ENCODE results near the gene MALL.
"Not testable (repeated sequence)": the region's sequence is repeated elsewhere in the genome, so short reads cannot be mapped to it uniquely, and the experiment has no call there.

MALL gene

GRCh38 chr2:110121052-110121334 lies 5.4 kb upstream of the MALL start:
- Histone ChIP-seq H3K27ac (ENCODE audit: insufficient read depth, low read length, poor library complexity, severe bottlenecking) (no peak overlapping the region), H3K27me3 (replicated peaks; ENCODE audit: control insufficient read depth, insufficient read depth, low read length, poor library complexity, severe bottlenecking) (peaks cover 4% of the 10 kb centered on the region), H3K9me3 (ENCODE audit: control insufficient read depth, low read length) (no peaks in the 10 kb centered on the region), H3K4me3 (ENCODE audit: insufficient read depth, low read depth, low read length, poor library complexity, severe bottlenecking) (no peak overlapping the region), H3K4me1 (ENCODE audit: control insufficient read depth, insufficient read depth, low read length, poor library complexity, severe bottlenecking) (no peaks in the 10 kb centered on the region), H3K36me3 (ENCODE audit: control insufficient read depth, insufficient read depth, low read length) (no peaks in the 10 kb centered on the region)
- no peak for DNase-seq

- Histone ChIP-seq H3K4me3 (ENCODE audit: insufficient read depth, low read depth, low read length, poor library complexity, severe bottlenecking) (no peak overlapping the region), H3K27ac (ENCODE audit: insufficient read depth, low read length, poor library complexity, severe bottlenecking) (no peak overlapping the region), H3K9me3 (ENCODE audit: control insufficient read depth, low read length) (no peaks in the 10 kb centered on the region), H3K4me1 (ENCODE audit: control insufficient read depth, insufficient read depth, low read length, poor library complexity, severe bottlenecking) (no peaks in the 10 kb centered on the region), H3K36me3 (ENCODE audit: control insufficient read depth, insufficient read depth, low read length) (no peaks in the 10 kb centered on the region), H3K27me3 (replicated peaks; ENCODE audit: control insufficient read depth, insufficient read depth, low read length, poor library complexity, severe bottlenecking) (peaks cover 4% of the 10 kb centered on the region)
- DNase-seq = no peak
Measured at GRCh38 chr2:110120171-110121051, 4.8 kb upstream of the MALL start.

GRCh38 chr2:110116033-110116710 lies 550 bp upstream of the MALL start:
- Histone ChIP-seq H3K27ac (ENCODE audit: insufficient read depth, low read length, poor library complexity, severe bottlenecking) (no peak overlapping the region), H3K4me3 (ENCODE audit: insufficient read depth, low read depth, low read length, poor library complexity, severe bottlenecking) (no peak overlapping the region), H3K36me3 (ENCODE audit: control insufficient read depth, insufficient read depth, low read length) (no peaks in the 10 kb centered on the region), H3K27me3 (replicated peaks; ENCODE audit: control insufficient read depth, insufficient read depth, low read length, poor library complexity, severe bottlenecking) (peaks cover 4% of the 10 kb centered on the region), H3K9me3 (ENCODE audit: control insufficient read depth, low read length) (no peaks in the 10 kb centered on the region), H3K4me1 (ENCODE audit: control insufficient read depth, insufficient read depth, low read length, poor library complexity, severe bottlenecking) (no peaks in the 10 kb centered on the region)
- no peak for DNase-seq

- no peaks in the 10 kb centered on the region for H3K36me3 ChIP-seq (ENCODE audit: control insufficient read depth, insufficient read depth, low read length)
- no peak for DNase-seq
- H3K27me3 ChIP-seq (replicated peaks; ENCODE audit: control insufficient read depth, insufficient read depth, low read length, poor library complexity, severe bottlenecking) = peaks cover 4% of the 10 kb centered on the region
- no peaks in the 10 kb centered on the region for H3K9me3 ChIP-seq (ENCODE audit: control insufficient read depth, low read length)
- no peak overlapping the region for H3K4me3 ChIP-seq (ENCODE audit: insufficient read depth, low read depth, low read length, poor library complexity, severe bottlenecking)
- H3K27ac ChIP-seq (ENCODE audit: insufficient read depth, low read length, poor library complexity, severe bottlenecking) = no peak overlapping the region
- no peaks in the 10 kb centered on the region for H3K4me1 ChIP-seq (ENCODE audit: control insufficient read depth, insufficient read depth, low read length, poor library complexity, severe bottlenecking)
Measured at GRCh38 chr2:110114831-110115255, 779 bp downstream of the MALL start.

- Histone ChIP-seq H3K27ac (ENCODE audit: insufficient read depth, low read length, poor library complexity, severe bottlenecking) (no peak overlapping the region), H3K27me3 (replicated peaks; ENCODE audit: control insufficient read depth, insufficient read depth, low read length, poor library complexity, severe bottlenecking) (peaks cover 4% of the 10 kb centered on the region), H3K36me3 (ENCODE audit: control insufficient read depth, insufficient read depth, low read length) (no peaks in the 10 kb centered on the region), H3K9me3 (ENCODE audit: control insufficient read depth, low read length) (no peaks in the 10 kb centered on the region), H3K4me3 (ENCODE audit: insufficient read depth, low read depth, low read length, poor library complexity, severe bottlenecking) (no peak overlapping the region), H3K4me1 (ENCODE audit: control insufficient read depth, insufficient read depth, low read length, poor library complexity, severe bottlenecking) (no peaks in the 10 kb centered on the region)
- no peak for DNase-seq
Measured at GRCh38 chr2:110113961-110114591, 1.5 kb downstream of the MALL start.

GRCh38 chr2:110108291-110108690 lies 7.3 kb downstream of the MALL start:
- H3K27ac ChIP-seq (ENCODE audit: insufficient read depth, low read length, poor library complexity, severe bottlenecking) = not testable (repeated sequence)

GRCh38 chr2:110107092-110108079 lies 8.2 kb downstream of the MALL start:
- Histone ChIP-seq H3K27ac (ENCODE audit: insufficient read depth, low read length, poor library complexity, severe bottlenecking) (no peak overlapping the region), H3K4me3 (ENCODE audit: insufficient read depth, low read depth, low read length, poor library complexity, severe bottlenecking) (no peak overlapping the region), H3K4me1 (ENCODE audit: control insufficient read depth, insufficient read depth, low read length, poor library complexity, severe bottlenecking) (no peaks in the 10 kb centered on the region), H3K27me3 (replicated peaks; ENCODE audit: control insufficient read depth, insufficient read depth, low read length, poor library complexity, severe bottlenecking) (peaks cover 4% of the 10 kb centered on the region), H3K9me3 (ENCODE audit: control insufficient read depth, low read length) (no peaks in the 10 kb centered on the region), H3K36me3 (ENCODE audit: control insufficient read depth, insufficient read depth, low read length) (no peaks in the 10 kb centered on the region)
- DNase-seq = no peak

More at GRCh38 chr2:110108291-110108690, 7.3 kb downstream of the MALL start:
- not testable (repeated sequence) for H3K36me3 ChIP-seq (ENCODE audit: control insufficient read depth, insufficient read depth, low read length); H3K4me1 ChIP-seq (ENCODE audit: control insufficient read depth, insufficient read depth, low read length, poor library complexity, severe bottlenecking); DNase-seq; H3K9me3 ChIP-seq (ENCODE audit: control insufficient read depth, low read length); H3K4me3 ChIP-seq (ENCODE audit: insufficient read depth, low read depth, low read length, poor library complexity, severe bottlenecking); H3K27me3 ChIP-seq (replicated peaks; ENCODE audit: control insufficient read depth, insufficient read depth, low read length, poor library complexity, severe bottlenecking)

- Histone ChIP-seq H3K36me3 (ENCODE audit: control insufficient read depth, insufficient read depth, low read length) (no peaks in the 10 kb centered on the region), H3K9me3 (ENCODE audit: control insufficient read depth, low read length) (no peaks in the 10 kb centered on the region), H3K27ac (ENCODE audit: insufficient read depth, low read length, poor library complexity, severe bottlenecking) (no peak overlapping the region), H3K27me3 (replicated peaks; ENCODE audit: control insufficient read depth, insufficient read depth, low read length, poor library complexity, severe bottlenecking) (peaks cover 4% of the 10 kb centered on the region), H3K4me1 (ENCODE audit: control insufficient read depth, insufficient read depth, low read length, poor library complexity, severe bottlenecking) (no peaks in the 10 kb centered on the region), H3K4me3 (ENCODE audit: insufficient read depth, low read depth, low read length, poor library complexity, severe bottlenecking) (no peak overlapping the region)
- DNase-seq = no peak
Measured at GRCh38 chr2:110106642-110107041, 9.0 kb downstream of the MALL start.

- H3K36me3 ChIP-seq (ENCODE audit: control insufficient read depth, insufficient read depth, low read length) = no peaks in the 10 kb centered on the region
- no peak overlapping the region for H3K4me3 ChIP-seq (ENCODE audit: insufficient read depth, low read depth, low read length, poor library complexity, severe bottlenecking)
- no peak overlapping the region for H3K27ac ChIP-seq (ENCODE audit: insufficient read depth, low read length, poor library complexity, severe bottlenecking)
- H3K9me3 ChIP-seq (ENCODE audit: control insufficient read depth, low read length) = no peaks in the 10 kb centered on the region
- DNase-seq = no peak
- peaks cover 4% of the 10 kb centered on the region for H3K27me3 ChIP-seq (replicated peaks; ENCODE audit: control insufficient read depth, insufficient read depth, low read length, poor library complexity, severe bottlenecking)
- no peaks in the 10 kb centered on the region for H3K4me1 ChIP-seq (ENCODE audit: control insufficient read depth, insufficient read depth, low read length, poor library complexity, severe bottlenecking)
Measured at GRCh38 chr2:110105608-110106467, 9.8 kb downstream of the MALL start.
